ENCODE results near the gene ENTR1.

The ENTR1 gene

DNA sequence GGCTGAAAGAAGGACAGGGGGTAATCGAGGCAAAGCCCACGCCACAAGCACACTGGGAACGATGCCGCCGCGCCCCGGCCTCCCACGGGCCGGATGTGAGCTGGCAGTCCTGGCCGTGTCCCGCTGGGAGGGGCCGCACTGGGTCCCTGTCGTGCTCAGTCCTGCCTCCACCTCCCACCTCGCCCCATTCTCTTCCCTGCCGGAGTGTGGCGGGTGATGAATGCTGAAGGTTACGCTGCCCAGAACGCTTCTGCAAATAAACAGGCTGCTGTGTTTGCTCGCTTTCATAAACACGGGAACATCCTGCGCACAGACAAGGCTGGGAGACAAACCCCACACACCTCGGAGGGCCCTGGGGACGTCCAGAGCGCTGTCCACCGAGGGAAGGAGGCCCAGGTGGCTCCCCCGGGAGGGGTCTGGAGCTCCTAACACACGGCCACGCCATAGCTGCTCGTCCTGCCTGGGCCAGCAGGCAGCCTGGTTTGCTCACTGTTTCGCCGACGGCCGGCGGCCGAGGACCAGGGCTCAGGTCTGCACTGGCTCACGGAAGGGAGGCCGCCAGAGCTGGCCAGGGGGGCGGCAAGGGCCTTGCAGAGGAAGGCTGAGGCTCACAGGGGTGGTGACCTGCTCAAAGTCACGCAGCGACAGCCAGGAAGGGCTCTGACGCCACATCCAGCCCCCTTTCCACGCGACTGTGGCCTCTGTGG, 49.2 kb downstream of the ENTR1 start:
- no peak for DNase-seq (ENCODE audit: low read depth)

DNA sequence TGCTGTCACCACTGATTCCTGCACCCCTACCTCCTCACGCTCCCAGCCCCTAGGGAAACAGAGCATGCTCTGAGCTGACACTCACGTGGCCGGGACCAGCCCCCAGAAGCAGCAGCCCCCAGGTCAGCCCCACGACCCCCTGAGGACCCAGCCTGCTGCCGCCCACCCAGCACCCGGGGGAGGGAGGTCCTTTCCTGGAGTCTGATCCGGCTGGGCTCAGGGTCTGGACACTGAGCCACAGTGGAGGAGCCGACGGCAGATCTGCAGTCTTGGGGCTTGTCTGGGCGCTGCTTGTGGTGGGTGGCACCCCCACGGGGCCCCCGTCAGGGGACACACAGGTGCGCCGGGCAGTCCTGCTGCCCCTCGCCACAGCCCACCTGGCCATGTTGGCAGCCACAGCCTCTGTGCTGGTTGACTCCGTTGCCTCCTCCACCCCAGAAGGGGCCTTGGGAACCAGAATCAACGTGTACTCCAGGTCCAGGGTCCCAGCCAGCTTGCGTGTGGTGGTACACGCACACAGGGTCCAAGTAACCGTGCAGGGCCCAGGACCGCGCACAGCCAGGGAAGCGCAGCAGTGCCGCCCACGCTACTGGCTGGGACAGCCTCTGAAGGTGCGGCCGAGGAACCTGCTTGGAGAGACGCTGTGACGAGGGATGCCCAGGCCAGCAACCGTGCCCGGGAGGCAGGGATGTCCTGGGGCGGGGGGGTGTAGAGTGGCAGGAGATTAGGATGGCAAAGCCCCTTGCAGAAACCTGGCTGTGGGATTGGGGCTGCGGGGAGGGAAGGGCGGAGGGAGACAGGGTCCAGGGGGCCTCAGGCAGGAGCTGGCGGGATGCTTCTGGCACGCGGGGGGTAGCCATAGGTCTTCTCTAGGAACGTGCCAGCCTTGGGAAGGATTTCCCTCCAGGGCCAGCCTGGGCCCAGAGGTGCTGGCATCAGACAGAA, 50.4 kb downstream of the ENTR1 start:
- DNase-seq (ENCODE audit: low read depth) = no peak

DNA sequence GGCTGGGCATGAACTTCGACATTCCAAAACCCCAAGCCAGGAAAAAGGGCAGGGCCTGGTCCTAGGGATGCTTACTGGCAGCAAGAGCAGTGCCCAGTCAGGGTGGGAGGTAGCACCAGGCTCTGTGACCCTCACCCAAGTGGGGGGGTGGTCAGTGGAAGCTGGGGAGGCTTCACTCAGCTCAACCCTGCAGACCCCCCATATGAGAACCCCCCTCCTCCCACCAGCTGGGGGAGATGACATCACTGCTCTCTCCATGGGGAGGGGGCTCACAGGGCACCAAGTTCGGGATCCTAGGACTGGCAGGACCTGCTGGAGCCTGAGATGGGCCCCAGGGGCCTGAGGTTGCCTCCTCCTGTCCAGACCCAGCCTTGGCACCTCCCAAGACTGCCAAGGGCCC, 51.5 kb downstream of the ENTR1 start:
- DNase-seq (ENCODE audit: low read depth) = no peak

DNA sequence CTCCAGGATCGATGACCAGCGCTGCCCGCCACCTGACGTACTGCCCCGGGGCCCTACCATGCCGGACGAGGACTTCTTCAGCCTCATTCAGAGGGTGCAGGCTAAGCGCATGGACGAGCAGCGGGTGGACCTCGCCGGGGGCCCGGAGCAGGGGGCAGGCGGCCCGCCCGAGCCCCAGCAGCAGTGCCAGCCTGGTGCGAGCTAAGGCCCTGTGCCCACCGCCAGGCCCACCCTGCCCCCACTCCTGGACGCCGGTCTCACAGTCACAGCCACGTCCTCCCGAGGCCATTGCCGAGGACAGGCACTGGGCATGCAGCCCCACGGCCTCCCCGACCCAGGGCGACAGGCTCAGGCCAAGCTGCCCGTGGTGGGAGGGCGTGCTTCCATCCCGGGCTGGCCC, 52.4 kb downstream of the ENTR1 start:
- DNase-seq (ENCODE audit: low read depth) = no peak

DNA sequence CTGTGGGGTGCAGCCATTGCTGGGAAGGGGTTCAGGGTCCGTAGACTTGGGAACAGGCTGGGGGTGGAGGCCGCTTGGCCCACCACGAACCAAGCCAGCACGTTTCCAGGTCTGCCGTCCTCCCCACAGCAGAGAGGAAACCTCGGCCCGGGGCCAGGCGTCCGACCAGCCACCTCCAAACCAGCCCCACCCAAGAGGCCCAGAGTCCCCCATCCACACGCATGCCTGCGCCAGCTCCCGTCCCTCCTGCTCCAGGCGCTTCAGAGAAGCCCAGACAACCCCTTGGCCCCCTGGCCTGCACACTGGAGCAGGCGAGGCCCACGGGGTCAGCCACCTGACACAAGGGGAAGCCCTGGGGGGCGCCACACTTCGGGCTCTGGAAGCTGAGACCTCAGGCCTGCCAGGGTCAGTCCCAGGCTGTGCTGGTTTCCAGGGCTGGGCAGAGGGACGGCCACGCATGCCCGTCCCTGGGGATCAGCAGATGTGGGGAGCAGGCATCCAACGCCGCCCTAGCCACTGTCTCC, 53.1 kb downstream of the ENTR1 start:
- no peak for DNase-seq (ENCODE audit: low read depth)

DNA sequence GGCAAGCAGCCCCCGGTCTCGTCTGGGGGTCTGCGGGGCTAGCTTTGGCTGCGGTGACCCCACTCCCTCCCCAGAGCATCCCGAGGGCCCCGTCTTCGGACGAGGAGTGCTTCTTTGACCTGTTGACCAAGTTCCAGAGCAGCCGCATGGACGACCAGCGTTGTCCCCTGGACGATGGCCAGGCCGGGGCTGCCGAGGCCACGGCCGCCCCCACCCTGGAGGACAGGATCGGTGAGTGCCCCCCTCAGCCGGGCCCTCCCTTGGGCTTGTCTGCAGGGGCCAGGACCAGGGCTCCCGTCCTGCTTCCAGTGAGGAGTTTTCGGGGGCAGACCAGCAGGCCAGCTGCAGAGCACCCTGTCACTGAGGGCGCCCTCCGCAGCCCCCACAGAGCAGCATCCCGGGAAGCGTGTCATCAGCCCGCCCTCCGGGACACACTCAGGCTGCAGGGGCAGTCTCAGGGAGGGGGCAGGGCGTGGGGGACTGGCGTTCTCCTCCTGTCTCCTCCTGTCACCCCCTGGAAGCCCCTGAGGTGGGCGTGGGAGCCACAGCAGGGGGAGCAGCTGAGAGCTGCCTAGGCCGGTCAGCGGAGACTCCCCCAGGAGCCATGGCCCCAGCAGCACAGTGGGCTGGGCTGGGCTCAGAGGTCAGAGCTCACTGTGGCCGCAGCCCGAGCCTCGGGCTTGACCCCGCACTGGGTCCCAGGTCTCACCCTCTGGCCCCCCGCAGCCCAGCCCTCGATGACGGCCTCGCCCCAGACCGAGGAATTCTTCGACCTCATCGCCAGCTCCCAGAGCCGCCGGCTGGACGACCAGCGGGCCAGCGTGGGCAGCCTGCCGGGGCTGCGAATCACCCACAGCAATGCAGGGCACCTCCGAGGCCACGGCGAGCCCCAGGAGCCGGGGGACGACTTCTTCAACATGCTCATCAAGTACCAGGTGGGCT, 54.5 kb downstream of the ENTR1 start:
- DNase-seq (ENCODE audit: low read depth) = no peak

DNA sequence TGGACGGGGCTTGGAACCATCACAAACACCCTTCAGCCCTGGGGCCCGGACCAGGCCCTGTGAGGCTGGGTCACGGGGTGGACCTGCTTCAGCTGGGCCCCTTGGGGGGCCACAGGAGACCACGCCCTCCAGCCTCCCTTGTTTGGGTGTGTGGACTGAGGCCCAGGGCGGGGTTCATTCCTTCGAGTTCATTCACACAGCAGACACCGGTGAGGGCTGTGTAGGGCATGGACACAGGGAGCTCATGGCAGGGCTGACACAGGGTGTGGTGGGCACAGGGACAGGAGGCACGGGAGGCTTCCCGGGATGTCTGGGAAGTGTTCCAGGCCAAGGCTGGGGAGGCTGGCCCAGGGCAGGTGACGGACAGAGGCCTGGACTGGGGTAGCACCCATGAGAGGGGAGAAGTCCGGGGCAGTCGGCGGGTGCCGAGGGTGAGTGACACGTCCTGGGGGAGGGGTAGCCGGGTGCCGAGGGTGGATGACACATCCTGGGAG, 55.8 kb downstream of the ENTR1 start:
- no peak for DNase-seq (ENCODE audit: low read depth)

DNA sequence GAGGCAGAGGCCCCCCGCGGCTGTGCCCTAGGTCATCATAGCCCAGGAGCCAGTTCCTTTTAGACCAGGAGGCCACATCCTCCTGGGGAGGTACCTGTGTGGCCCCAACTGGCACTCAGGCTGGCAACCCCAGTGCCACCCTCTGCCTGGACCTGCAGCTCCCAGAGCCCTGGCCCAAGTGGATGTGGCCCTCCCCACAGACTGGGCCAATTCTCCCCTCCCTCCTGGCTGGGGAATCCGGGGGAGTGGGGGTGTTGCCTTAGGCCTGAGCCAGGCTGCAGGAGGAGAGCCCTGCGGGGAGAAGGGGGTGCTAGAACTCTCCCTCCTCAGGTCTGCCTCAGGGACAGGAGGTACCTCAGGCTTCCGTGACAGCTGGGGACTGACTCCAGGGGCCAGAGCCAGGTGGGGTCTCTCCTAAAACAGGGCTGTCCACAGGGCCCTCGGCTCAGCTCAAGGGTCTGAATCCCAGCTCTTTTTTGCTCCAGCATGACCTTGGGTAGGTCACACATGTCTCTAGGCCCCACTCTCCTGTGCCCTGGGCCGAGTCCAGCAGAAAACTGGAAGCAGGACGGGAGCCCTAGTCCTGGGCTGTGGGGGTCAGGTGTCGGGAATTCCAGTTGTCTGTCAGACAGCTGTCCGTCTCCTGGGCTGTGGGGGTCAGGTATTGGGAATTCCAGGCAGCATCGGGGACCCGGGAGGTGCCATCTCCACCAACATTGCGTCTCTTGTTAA, 56.5 kb downstream of the ENTR1 start:
- DNase-seq (ENCODE audit: low read depth) = no peak

DNA sequence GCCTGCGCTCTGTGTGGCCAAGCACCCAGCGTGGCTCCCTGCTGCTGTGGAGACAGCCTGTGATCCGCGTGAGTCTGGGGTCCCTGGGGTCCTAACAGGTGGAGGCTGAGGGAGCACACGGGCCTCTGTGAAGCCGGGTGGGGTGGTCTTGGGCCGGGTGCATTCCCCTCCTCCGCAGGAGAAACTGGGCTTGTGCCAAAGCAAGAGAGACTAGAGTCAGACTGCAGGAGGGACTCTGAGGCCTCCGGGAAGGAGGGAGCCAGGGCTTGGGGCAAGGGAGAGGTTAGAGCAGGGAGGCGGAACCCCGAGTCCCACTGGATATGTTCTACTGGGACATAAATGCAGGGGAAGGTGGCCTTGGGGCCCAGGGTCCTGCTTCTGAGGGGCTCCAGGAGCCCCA, 57.3 kb downstream of the ENTR1 start:
- DNase-seq (ENCODE audit: low read depth) = no peak

DNA sequence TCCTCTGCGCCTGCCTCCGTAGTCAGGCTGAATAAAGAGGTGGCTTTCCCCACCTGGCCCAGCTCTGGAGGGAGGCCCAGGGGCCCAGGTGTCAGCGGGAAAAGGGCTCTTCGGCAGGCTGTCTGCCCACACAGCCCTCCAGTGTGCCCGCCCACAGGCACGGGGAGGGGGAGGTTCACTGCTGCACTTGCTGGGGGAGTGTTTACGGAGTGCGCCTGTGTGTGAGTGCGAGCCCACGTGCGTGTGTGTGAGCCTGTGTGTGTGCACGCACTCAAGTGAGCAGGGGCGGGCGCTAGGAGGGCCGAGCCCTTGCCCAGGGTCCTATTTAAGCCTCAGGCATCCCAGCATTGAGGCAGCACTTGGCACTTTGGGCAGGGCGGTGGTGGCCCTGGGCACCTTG, 57.7 kb downstream of the ENTR1 start:
- no peak for DNase-seq (ENCODE audit: low read depth)
